Suprapubic skin (tissue), 3 donors: ENCODE measurements around the gene ZNF143.

Source experiments
- CTCF ChIP-seq, 2 donors: fragments of 200-600 bp in 1 of 2; fragments of 450-650 bp in 1 of 2; sonication (generic) in 1 of 2; IDR thresholded peaks; one replicate each; pipeline ENCODE4 v1.5.1; 2016 to 2019; ENCODE audit warnings: antibody characterized with exemption in 2 of 2, mild to moderate bottlenecking in 1 of 2, moderate library complexity in 1 of 2
- POLR2A ChIP-seq, 2 donors: fragments of 450-650 bp; IDR thresholded peaks; one replicate each; pipeline ENCODE4 v1.6.1; 2017; ENCODE audit warnings: antibody characterized with exemption in 2 of 2, mild to moderate bottlenecking in 2 of 2, moderate library complexity in 2 of 2

DNA sequence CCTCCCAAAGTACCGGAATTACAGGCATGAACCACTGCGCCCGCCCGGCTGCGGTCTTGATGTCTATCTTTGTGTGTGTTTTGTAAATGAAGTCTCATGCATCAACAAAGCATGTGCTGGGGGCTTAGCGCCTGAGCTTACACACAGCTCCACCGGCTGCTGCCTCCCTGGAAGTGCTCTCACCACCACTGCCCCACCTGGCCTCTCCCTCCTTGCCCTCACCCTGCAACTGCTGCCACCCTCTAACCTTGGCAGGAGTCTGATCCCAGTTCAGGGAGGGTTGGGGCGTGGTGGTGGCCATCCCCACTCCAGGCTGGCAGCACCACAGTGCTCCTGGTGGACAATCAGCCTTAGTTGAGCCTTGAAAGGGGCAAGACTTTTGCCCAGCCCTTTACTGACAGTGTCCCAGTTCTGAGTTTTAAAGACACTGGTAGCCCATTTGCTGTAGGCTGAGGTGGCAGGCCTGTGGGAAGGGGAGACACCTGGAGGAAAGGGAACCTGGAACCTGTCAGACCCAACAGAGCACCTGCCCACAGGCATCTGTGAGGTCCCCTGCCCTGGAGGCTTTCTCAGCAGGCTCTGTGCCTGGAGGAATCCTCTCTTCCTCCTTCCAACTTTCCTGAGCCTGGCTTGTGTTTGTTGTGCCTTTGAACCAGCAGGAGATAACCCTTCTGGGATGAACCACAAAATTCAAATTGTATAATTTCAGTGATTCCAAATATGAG lies 70.3 kb downstream of the ZNF143 start:
- TF ChIP-seq CTCF (IDR thresholded peaks at IDR 0.05), result no peak
- TF ChIP-seq POLR2A (IDR thresholded peaks at IDR 0.05), result no peak
